NT2/D1 (cell line): Measurements from ENCODE around the gene CATSPER3.

Source experiments
- SUZ12 ChIP-seq: IDR thresholded peaks from 2 replicates; pipeline ENCODE4 v1.6.1; 2011; ENCODE audit not compliant: insufficient read length, insufficient read depth; ENCODE audit errors: extremely low read depth
- YY1 ChIP-seq: IDR thresholded peaks from 2 replicates; pipeline ENCODE4 v1.6.1; 2011; ENCODE audit not compliant: insufficient read length, insufficient read depth
- ZNF274 ChIP-seq: IDR thresholded peaks from 2 replicates; pipeline ENCODE4 v1.6.1; 2011; ENCODE audit warnings: mild to moderate bottlenecking, low read depth, low read length

DNA sequence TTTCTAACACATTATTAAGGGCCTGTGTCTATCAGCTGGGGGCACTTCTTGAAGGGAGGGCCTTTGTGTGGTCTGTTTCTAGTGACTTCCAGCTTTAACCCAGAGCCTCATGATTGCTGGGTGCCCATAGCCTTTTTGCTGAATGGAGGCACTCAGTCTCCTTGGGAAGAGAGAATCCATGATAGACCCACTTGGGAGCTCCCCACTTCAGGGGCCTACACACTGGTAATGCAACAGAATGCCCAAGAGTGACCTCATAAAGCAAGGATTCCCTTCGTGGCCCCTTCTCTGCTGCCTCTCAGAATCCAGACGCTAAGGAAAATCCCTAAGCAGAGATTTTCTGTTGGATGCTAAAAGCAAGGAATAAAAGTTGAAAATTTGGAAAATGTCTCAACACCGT is at the start of gene CATSPER3:
- TF ChIP-seq YY1 (no peak), ZNF274 (no peak), SUZ12 (no peak)
